D341Med (cell line): ENCODE measurements around the gene CHD2.
"Not testable (repeated sequence)": the region's sequence is repeated elsewhere in the genome, so short reads cannot be mapped to it uniquely, and the experiment has no call there.

Experiments used
- DNase-seq: peaks from one replicate; pipeline ENCODE4 v3.0.0; 2012; ENCODE audit warnings: low spot score

The CHD2 gene

DNA sequence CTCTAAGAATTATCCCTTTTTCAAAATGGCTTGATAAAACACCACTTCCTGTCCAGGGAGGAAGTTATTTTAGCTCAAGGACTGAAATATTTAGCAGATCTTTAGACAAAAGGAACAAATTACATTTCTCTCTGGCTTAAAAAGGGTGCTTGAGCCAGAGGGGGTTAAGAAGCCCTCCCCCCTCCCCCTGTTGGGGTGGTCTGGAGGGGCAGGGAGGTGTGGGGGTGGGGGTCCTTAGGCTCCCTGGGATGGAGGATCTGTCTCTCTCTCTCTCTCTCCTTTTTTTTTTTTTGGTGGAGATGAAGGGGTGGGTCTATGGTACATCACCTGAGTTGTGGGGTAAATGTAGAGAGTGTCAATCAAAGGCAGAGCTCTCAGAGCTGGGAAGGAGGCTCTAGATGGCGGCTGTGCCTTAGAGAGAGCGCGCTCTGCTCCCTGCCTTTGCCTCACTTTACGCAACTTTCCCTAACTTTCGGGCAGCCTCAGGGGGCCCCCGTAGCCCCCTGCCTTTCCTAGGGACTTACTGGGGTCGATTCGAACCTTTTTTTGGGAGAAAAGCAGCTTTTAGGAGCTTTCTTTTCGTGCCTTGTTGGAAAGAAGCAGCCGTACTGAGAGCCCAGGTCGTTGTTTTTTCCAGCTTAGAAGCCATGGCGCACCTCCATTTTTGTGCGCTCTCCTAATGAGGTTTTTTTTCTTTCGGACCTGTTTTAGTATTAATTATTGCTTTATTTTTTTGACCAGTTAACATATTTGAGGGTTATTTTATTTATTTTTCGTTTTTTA, at the start of gene CHD2:
Gene CHD2, plus strand, starts transcription at position 377 of the 783 bp plus-strand sequence. CDS start 914 bp downstream, outside the sequence.
- DNase-seq: peak; percentile 78

DNA sequence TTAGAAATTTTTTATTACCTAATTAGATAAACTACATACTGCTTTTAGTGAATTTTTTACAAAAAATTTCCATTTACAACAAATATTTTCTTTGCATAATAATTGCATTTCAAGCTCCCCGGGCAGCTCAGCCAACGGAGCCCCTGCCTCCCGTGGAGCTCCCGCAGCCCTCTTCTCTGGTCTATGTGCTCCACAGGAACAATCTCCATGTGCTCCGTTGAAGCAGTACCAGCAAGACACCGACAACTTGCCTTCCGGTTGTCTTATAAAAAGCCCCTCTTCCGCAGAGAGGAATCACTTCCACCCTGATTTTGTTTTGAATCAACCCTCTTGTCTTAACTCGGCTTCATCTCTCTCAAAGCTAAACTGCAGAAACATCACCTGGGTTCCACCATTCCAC, 46.9 kb upstream of the CHD2 start:
- no peak for DNase-seq

DNA sequence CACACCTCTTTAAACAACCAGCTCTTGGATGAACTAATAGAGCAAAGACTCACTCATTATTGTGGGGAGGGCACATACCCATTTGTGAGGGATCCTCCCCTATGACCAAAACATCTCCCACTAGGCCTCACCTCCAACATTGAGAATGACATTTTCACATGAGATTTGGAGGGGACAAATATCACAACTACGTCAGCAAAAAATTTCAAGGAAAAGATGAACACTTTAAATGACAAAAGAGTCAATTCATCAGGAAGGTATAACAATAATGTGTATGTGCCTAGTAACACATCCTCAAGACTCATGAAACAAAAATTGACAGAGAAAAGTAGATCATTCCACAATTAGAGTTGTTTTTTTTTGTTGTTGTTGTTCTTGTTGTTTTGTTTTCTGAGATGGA, 38.4 kb upstream of the CHD2 start:
- DNase-seq: no peak

DNA sequence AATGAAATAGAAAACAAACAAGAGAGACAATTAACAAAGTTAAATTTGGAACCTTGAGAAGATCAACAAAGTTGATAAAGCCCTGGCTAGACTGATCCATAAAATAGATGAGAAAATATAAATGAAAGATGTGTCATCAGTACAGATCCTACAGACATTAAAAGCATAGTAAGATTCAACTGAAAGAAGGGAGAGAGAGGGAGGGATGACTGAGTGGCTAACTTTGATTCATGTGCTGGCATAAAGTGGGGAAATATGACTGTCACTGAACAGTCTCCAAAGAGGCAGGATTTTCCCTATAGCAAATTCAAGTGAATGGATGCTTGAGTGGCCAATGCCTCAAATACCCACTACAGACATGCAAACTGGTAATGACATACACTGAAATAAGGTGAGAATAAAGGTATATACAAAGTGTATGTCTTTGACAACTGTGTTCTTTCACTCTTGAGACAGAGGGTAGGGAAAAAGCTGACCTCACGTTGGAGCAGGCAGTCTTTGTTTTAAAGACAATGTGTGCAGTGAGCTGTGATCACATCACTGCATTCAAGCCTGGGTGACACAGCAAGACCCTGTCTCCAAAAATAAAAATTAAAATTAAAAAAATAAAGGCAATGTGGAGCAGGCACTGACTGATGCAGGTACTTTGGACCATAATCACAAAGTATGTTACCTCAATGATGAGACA, 35.9 kb upstream of the CHD2 start:
- no peak for DNase-seq

DNA sequence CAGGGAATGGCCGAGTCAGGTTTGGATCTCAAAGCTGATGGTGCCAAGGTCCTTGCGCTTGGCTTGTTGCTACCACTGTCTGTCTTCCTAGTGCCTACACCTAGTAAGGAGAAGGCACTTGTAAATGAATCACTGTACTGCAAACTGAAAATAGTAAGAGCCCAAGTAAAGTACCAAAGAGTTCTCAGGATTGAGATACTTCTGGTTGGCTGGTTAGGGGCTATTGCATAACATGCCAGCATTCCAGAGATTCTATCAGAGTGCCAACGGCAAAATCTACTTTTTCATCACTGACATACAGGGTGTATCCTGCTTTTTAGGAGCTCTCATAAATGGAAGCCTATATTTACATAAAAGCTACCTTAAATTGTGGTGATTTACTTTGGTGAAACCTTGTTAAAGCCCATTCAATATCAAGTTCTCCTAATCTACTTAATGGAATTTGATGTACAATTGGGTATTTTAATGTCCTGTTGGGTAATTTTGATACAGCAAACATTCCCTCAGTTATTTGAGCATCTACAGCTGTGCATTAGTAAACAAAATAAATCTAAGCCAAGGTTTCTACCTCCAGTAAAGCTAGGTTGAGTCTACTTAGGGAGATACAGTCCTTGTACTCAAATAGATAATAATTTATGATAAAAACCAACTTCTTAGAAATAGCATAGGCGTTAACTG, 30.7 kb upstream of the CHD2 start:
- DNase-seq: no peak

DNA sequence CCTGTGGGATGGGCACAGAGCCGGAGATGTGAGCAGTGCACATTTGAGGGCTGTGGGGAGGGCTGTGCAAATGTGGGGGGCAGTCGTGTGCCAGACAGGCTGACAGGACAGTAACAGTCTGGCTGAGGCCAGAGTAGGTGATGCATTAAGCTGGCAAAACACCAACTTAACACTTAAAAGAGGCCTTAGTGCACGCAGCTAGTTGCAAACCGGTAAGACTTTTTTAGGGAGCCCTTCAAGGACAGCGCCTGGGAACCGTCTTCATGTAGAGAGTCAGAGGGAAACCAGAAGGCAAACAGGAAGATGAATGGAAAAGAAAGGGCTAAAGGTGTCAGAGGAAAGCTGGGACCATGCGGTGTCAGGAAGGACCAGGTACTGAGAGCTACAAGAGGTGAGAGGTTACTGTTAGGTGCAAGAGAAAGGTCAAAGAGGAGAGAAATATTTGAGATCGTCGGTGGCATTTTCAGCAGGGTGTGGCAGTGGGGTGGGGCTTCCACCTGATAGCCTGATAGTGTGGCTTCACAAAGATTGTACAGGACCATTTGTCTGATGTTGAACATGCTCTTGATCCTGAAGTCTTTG, 30.0 kb upstream of the CHD2 start:
- DNase-seq: no peak

DNA sequence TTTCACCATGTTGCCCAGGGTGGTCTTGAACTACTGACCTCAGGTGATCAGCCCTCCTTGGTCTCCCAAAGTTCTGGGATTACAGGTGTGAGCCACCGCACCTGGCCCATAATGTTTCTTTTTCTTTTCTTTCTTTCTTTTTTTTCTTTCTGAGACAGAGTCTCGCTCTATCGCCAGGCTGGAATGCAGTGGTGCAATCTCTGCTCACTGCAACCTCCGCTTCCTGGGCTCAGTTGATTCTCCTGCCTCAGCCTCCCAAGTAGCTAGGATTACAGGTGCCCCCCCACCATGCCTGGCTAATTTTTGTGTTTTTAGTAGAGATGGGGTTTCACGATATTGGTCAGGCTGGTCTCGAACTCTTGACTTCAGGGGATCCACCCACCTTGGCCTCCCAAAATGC, 27.2 kb upstream of the CHD2 start:
- not testable (repeated sequence) for DNase-seq

DNA sequence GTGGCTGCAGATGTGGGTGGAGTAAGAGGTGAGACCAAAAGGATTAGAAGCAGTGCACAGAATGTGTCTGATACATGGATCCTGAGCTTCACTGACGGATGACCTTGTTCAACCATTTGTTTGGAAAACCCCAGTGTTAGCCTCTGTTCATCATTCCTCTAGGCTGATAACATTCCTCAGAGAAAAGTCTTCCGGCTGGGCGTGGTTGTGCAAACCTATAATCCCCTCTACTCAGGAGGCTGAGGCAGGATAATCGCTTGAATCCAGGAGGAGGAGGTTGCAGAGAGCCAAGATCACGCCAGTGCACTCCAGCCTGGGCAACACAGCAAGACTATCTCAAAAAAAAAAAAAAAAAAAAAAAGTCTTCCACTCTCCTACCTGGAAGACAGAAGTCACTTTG, 23.1 kb upstream of the CHD2 start:
- DNase-seq: peak; percentile 33

DNA sequence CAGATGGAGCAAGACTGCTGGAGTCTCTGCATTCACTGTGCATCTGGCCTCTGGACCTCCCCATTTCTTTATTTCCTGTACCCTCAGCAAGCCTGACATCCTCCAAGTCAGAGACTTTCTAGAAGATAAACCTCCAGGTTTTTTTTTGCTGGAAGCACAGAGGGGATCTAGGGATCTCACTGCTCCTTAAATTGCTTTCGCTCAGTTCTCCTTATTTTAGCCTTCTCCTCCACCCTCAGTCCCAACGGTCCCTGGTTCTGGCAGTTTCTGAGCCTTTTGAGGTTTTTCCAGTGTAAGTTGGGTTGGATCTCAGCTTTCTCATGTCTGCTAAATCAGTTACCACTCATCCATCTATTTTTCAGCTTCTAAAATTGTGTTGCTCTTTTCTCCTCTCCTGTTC, 22.7 kb upstream of the CHD2 start:
- no peak for DNase-seq

DNA sequence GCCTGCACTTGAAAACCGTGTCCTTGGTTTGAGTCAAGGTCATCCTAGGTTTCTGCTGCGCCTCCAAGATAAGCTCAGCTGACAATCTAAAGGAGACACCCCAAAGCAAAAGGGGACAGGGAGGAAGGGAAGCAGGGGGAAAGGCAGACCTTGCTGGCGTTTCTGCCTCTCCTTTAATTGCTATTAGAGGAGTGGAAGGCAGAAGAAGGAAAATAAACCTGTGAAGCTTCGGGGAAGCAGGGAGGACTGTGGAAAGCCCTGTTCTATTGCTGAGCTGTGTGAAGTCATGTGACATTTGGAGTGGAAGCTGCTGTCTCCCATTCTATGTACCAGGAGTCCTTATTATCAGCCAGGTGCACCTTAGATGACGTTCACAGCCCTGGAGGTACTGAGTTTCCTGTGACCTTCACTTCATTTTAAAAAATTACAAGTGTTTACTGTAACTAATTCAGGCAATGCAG, 21.5 kb upstream of the CHD2 start:
- no peak for DNase-seq

DNA sequence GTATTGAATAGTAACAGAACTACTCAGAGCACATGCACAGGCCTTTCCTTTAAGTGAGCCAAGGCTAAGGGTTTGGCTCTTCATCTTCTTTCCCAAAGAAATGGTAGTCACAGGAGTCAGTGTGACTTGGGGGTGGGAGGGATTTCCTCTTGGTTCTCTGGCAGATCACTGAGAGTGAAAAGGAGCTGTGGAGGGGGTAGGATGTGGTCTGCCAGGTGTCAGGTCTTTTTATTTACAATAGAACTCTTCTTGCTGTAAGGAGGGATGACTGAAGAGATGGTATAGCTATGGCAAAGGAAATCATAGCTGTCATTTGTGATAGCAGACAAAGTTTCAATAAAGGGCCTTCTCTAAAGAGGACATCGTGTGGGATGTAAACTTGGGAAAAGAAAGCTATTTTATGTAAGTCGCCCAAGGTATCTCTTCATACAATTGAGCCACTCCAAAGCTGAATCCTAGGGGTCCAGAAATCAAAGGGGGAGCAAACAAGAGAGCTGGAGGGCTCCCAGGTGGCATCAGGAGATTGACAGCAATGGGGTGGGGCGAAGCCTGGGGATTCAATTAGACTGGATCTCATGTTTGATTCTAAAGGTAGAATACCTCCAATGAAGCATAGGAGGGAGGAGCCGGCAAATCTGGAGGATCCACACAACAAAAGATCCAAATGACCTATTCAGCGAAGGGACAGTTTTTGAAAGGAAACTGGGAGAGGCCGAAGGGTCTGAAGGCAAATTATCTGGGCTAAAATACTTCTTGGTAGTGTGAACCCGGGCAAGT, 20.0 kb upstream of the CHD2 start:
- peak; percentile 57 for DNase-seq

DNA sequence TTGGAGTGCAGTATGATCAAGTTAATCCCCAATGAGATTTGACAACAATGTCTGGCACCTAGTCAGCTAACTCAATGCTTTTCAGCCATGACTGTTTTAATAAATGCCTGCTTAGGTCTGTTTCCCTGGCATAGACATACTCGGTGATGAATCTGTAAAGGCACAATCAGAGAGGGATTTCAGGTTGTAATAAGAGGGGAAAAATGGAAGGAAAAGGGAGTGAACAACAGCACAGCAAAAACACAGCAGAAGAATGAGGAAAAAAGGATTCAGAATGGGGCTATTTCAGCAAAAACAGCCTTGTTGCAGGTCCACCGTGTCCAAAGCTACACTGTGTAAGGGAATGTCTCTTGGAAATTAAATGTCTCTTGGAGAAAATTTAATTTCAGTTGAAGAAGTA, 19.3 kb upstream of the CHD2 start:
- DNase-seq: peak; percentile 31

DNA sequence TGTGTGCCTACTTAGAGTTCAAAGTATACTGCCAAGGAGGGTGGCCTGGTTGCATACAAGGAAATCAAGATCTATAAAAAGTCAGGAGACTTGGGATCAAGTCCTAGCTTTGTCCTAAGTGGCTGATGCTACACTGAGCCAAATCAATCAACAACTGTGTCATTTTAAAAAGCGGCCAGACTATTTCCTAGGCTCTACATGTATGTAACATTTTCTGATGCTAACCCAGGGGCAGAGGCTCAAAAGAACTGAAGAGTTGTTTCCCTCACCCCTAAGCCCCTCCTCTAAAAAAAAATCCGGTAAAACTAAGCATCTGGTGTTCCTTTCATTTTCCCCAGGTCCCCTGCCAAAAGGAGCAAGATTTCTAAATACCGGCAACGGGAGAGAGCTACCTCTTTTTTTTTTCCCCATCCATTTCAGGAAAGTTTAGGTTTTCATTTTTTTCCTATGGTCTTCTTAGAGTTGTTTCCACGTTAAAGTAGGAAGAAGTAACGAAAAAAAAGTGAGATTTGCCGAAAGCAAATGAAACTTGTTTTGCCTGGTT, 18.8 kb upstream of the CHD2 start:
- DNase-seq: no peak

DNA sequence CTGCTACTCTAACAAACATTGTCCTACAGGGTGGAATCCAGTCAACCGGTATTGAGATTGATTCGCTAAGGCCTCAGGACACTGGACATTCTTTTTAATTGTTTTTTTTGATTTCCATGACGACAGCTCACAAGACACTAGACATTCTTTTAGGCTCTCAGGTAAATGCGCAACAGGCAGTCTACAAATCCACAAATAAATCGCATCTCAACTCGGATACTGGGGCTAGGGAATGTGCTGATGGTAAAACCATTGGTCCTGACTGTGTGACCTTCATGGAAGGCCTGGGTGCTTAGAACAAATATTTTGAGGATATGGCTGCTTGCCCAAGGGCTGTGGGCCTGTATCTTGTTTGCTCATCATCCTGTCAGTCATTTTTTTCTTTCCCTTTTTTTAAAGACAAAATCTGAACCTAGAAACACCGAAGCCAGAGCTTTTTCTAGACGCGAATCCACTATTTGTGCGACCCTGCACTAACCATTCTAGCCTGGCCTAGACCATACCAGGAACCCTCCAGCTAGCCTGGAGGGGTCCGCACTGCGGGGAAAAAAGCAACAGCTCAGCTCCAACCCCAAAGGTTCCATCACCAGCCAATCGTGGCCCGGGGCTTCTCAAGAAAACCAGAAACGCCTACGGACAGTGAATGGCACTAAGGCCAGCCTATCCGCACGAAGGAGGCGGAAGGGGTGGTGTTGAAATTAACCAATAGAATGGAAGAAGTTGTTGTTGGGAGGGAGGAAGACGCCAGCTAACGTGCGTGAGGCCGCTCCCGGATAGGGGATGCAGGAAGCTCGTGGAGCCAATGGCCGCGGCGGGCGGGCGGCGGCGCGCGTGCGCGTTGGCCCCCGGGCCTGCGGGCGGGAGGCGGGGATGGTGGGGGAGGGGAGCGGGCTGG, 18.1 kb upstream of the CHD2 start:
- peak; percentile 98 for DNase-seq

DNA sequence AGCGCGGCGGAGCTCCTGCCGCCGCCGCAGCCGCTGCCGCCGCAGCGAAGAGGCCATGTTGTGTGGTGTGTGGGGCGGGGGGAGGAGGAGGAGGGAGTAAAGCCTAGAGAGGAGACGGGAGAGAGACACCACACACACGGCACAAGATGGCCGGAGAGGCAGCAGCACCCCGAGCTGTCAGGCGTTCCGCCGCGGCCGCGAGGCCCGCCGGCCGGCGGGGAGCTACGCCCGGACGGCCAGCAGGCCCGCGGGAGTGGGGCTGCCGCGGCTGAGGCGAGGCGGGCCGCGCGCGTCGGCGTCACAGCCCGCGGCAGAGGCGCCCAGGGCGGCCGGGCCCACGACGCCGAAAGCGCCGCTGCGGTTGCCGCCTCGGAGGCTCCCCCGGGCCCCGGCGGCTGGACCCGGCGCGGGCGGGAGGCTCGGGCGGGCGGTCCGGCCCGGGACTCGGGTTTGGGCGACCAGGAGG, 17.4 kb upstream of the CHD2 start:
- no peak for DNase-seq

DNA sequence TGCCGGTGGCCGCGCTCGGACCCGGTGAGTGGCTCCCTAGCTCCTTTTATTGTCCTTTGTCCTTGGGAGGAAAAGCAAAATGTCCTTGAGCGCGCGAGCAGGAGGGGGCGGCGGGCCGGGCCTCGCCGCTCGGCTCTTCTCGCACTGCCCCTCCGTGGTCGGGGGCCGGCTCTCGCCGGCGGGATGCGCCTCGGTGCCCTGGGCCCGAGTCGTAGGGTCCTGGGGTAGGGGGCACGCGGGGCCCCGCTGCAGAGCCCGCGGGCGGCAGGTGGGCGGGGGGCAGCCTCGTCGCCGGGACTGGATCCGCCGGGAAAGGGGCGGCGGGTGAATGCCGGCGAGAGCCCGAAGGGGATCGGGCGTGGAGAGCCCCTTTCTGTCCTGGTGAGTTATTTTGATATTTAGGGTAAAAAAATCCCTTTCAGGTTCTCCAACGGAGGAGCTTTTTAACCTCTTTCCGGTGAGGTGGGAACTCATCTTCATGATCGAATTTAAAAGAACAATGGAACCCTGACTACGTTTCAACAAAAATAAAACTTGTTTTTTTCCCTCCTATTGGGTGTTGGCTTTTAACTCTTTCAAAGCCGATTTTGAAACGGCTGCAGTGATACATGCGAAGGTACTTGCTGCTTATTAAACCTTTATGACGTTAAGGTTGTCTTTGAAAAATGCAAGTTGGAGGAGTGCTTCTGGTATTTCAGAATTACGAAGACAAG, 16.8 kb upstream of the CHD2 start:
- peak; percentile 52 for DNase-seq

DNA sequence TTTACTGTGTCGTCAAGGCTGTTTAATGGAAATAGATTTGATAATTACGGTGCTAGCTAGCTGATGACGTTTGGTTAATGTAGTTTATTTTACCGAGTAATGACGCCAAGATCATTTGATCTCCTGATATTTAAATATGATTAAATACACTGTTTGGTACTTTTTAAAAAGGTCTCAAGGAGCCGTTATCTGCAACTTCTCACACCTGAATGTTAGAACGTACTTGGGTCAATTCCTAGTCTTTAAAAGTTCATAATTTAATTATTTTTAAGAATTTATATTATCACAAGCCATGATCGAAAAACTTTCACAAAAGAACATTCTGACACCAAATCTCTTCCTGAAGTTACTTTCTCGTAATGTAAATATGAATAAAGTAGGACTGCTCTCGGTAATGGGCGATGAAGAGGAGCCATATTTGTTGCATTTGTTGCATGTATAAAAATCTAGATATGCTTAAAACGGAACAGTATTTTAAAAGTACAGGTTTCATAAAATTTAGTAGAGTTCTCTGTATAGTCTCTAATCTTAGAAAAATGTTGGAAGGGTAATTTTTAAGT, 16.2 kb upstream of the CHD2 start:
- no peak for DNase-seq

DNA sequence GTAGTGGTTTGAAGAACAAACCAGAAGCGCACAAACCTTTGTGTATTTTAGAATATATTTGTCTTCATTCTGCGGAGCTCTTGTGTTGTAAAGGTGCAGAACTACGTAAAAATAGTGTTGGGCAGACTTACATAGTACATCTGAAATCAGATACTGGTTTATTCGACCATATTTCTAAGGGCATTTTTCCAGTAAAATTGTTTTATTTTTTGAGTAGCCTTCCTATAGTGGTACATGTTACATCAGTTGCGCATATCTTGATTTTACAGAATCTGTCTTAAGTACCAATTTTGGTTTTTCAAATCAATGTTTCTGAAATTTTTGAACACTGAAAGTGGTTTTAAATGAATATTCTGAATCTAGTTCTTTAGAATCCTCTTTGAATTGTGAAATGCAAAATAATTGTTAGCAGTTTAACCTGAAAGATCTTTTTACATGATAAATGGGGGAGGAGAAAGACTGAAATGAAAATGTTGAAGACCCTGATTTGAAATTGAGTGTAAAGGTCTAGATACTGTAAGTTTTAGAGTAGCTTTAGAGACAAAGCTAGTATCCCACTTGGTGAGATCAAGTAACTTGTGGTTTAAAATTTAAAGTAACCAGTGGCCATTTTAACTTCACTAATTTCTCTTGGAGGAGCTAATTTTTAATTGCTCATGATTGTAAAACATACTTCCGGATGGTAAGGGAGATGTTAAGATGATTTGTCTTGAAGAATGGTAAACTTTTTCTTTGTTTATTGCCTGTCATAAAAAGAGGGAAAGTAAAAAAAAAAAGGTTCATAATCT, 15.5 kb upstream of the CHD2 start:
- DNase-seq: no peak
